ENCODE data around the gene NOS1.
"Not testable (repeated sequence)": the region's sequence is repeated elsewhere in the genome, so short reads cannot be mapped to it uniquely, and the experiment has no call there.

NOS1 gene

GRCh38 chr12:117243488-117243887 is 117.9 kb downstream of the NOS1 start:
- no peak for DNase-seq

GRCh38 chr12:117241697-117242096 is 119.7 kb downstream of the NOS1 start:
- DNase-seq: no peak

- no peak for DNase-seq
Measured at GRCh38 chr12:117240081-117240755, 121.2 kb downstream of the NOS1 start.

- DNase-seq: peak; percentile 53
Measured at GRCh38 chr12:117236456-117237001, 124.9 kb downstream of the NOS1 start.

GRCh38 chr12:117235261-117235660 is 126.2 kb downstream of the NOS1 start:
- no peak for DNase-seq

GRCh38 chr12:117234441-117234840 is 127.0 kb downstream of the NOS1 start:
- DNase-seq: no peak

- DNase-seq: no peak
Measured at GRCh38 chr12:117231750-117232149, 129.7 kb downstream of the NOS1 start.

- no peak for DNase-seq
Measured at GRCh38 chr12:117228239-117228638, 133.2 kb downstream of the NOS1 start.

GRCh38 chr12:117227000-117227653 is 134.3 kb downstream of the NOS1 start:
- DNase-seq: no peak

GRCh38 chr12:117226505-117226904 is 134.9 kb downstream of the NOS1 start:
- no peak for DNase-seq

- no peak for DNase-seq
Measured at GRCh38 chr12:117225179-117225578, 136.2 kb downstream of the NOS1 start.

- not testable (repeated sequence) for DNase-seq
Measured at GRCh38 chr12:117220947-117221346, 140.5 kb downstream of the NOS1 start.

GRCh38 chr12:117218149-117218548 is 143.3 kb downstream of the NOS1 start:
- DNase-seq: no peak

GRCh38 chr12:117216686-117217085 is 144.7 kb downstream of the NOS1 start:
- DNase-seq: no peak

GRCh38 chr12:117214797-117215196 is 146.6 kb downstream of the NOS1 start:
- no peak for DNase-seq

GRCh38 chr12:117213295-117213808 is 148.1 kb downstream of the NOS1 start:
- no peak for DNase-seq

GRCh38 chr12:117212563-117213190 is 148.7 kb downstream of the NOS1 start:
- peak; percentile 70 for DNase-seq

- no peak for DNase-seq
Measured at GRCh38 chr12:117210266-117210918, 151.0 kb downstream of the NOS1 start.

- no peak for DNase-seq
Measured at GRCh38 chr12:117209626-117210025, 151.8 kb downstream of the NOS1 start.

- DNase-seq: no peak
Measured at GRCh38 chr12:117208811-117209455, 152.5 kb downstream of the NOS1 start.

GRCh38 chr12:117208206-117208605 is 153.2 kb downstream of the NOS1 start:
- DNase-seq: no peak

GRCh38 chr12:117207675-117208074 is 153.8 kb downstream of the NOS1 start:
- DNase-seq: no peak

GRCh38 chr12:117202556-117202955 is 158.9 kb downstream of the NOS1 start:
- no peak for DNase-seq

Measured in fibroblast of upper back skin (primary cell).